ENCODE data around the gene PAXX. TPM values are rescaled to one million over a fixed set of nuclear protein-coding genes. Genes with fewer than 3 reads are reported as not detected.

Gene PAXX
- polyA plus RNA-seq, 1 donor from 2014 or later, result 276 TPM

DNA sequence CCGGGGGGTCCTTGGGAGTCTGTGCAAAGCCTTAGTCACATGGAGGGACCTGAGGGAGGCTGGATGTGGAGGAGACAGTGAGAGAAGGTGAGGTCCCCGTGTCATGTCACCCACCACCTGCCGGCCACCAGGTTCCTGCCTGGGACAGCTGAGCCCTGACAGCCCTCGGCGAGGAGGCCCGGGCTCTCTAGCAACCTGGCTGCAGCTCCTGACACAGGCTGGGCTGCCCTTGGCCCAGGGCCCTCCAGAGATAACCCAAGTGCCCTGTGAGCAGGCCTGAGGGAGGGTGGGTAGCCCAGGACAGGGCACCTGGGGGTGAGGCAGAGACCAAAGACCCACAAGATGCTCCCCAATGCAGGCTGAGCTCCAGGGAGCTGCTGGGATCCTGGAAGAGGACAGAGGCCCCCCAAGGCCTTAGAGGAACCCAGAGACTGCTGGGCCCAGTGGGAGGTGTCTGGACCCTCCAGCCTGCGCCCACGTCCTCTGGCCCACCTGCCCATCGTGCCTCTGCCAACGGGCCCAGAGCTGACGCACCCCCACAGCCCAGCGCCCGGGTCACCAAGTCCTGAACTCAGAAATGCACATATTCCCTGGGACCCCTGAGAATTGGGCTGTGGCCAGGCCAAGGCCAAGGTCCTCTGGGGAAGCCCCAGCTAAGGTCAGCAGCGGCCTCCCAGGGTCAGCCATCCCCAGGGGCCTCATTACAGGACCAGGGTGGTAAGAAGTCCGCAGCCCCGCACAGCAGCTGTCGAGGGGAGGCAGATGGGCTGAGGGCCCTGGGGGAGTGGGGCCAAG, 23.7 kb upstream of the PAXX start:
- H3K4me2 ChIP-seq (ENCODE audit: low read length), result no peak overlapping the region
- H4K20me1 ChIP-seq (ENCODE audit: insufficient read depth), result no peaks in the 10 kb centered on the region
- H3K27me3 ChIP-seq (ENCODE audit: insufficient read depth, low read depth, low read length), result no peaks in the 10 kb centered on the region
- H3K4me3 ChIP-seq (ENCODE audit: low read length), result no peak overlapping the region
- H3K9ac ChIP-seq (ENCODE audit: low read length), result no peak overlapping the region
- H3K9me2 ChIP-seq (ENCODE audit: insufficient read depth, low read length), result no peaks in the 10 kb centered on the region
- no peaks in the 10 kb centered on the region for H3K9me3 ChIP-seq (ENCODE audit: low read length)
- TF ChIP-seq EZH2 (IDR thresholded peaks at IDR 0.05; ENCODE audit: borderline replicate concordance, insufficient read depth, low read length, poor library complexity, severe bottlenecking) (no peak), POLR2AphosphoS5 (IDR thresholded peaks at IDR 0.05) (no peak), MXI1 (conservative IDR thresholded peaks at IDR 0.05; ENCODE audit: poor library complexity, severe bottlenecking) (no peak), EP300 (conservative IDR thresholded peaks at IDR 0.05; ENCODE audit: poor library complexity, severe bottlenecking) (no peak), SMC3 (conservative IDR thresholded peaks at IDR 0.05; ENCODE audit: poor library complexity) (no peak), TAF1 (IDR thresholded peaks at IDR 0.05; ENCODE audit: low read depth) (no peak), RAD21 (conservative IDR thresholded peaks at IDR 0.05) (no peak)
- TF ChIP-seq, protein P1, sequence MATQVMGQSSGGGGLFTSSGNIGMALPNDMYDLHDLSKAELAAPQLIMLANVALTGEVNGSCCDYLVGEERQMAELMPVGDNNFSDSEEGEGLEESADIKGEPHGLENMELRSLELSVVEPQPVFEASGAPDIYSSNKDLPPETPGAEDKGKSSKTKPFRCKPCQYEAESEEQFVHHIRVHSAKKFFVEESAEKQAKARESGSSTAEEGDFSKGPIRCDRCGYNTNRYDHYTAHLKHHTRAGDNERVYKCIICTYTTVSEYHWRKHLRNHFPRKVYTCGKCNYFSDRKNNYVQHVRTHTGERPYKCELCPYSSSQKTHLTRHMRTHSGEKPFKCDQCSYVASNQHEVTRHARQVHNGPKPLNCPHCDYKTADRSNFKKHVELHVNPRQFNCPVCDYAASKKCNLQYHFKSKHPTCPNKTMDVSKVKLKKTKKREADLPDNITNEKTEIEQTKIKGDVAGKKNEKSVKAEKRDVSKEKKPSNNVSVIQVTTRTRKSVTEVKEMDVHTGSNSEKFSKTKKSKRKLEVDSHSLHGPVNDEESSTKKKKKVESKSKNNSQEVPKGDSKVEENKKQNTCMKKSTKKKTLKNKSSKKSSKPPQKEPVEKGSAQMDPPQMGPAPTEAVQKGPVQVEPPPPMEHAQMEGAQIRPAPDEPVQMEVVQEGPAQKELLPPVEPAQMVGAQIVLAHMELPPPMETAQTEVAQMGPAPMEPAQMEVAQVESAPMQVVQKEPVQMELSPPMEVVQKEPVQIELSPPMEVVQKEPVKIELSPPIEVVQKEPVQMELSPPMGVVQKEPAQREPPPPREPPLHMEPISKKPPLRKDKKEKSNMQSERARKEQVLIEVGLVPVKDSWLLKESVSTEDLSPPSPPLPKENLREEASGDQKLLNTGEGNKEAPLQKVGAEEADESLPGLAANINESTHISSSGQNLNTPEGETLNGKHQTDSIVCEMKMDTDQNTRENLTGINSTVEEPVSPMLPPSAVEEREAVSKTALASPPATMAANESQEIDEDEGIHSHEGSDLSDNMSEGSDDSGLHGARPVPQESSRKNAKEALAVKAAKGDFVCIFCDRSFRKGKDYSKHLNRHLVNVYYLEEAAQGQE (IDR thresholded peaks at IDR 0.05; ENCODE audit: borderline replicate concordance), result no peak
- TF ChIP-seq, protein P2, sequence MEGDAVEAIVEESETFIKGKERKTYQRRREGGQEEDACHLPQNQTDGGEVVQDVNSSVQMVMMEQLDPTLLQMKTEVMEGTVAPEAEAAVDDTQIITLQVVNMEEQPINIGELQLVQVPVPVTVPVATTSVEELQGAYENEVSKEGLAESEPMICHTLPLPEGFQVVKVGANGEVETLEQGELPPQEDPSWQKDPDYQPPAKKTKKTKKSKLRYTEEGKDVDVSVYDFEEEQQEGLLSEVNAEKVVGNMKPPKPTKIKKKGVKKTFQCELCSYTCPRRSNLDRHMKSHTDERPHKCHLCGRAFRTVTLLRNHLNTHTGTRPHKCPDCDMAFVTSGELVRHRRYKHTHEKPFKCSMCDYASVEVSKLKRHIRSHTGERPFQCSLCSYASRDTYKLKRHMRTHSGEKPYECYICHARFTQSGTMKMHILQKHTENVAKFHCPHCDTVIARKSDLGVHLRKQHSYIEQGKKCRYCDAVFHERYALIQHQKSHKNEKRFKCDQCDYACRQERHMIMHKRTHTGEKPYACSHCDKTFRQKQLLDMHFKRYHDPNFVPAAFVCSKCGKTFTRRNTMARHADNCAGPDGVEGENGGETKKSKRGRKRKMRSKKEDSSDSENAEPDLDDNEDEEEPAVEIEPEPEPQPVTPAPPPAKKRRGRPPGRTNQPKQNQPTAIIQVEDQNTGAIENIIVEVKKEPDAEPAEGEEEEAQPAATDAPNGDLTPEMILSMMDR (IDR thresholded peaks at IDR 0.05; ENCODE audit: poor library complexity, severe bottlenecking), result no peak
- H3F3A ChIP-seq (ENCODE audit: insufficient read depth, low read length, poor library complexity, severe bottlenecking), result no peaks in the 10 kb centered on the region
- H3K79me2 ChIP-seq (replicated peaks; ENCODE audit: insufficient read depth, low read length), result no peaks in the 10 kb centered on the region
- H3K27ac ChIP-seq (ENCODE audit: low read length), result no peak overlapping the region
- H3K36me3 ChIP-seq (ENCODE audit: insufficient read depth, low read length), result no peaks in the 10 kb centered on the region
- H2AFZ ChIP-seq (ENCODE audit: low read depth, low read length), result no peak overlapping the region

DNA sequence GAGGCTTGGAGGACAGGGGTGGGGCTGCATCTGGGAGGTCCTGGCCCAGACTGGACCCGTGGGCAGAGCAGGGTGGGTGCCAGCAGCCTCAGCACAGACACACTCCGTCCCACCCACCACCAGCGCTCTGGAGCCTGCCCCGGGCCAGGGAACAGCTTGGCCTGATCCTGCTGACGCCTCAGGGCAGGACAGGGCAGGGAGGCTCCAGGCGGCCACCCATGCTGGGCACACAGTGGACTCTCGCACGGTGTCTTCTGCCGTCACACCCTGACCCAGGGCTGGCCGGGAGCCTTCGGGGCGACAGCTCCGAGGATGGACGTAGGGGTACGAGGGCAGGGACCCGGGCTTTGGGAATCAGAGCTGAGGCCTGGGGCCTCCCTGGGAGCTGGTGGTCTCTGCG, 23.1 kb upstream of the PAXX start:
- TF ChIP-seq RAD21 (conservative IDR thresholded peaks at IDR 0.05) (no peak), TAF1 (IDR thresholded peaks at IDR 0.05; ENCODE audit: low read depth) (no peak), SMC3 (conservative IDR thresholded peaks at IDR 0.05; ENCODE audit: poor library complexity) (no peak), EP300 (conservative IDR thresholded peaks at IDR 0.05; ENCODE audit: poor library complexity, severe bottlenecking) (no peak), MXI1 (conservative IDR thresholded peaks at IDR 0.05; ENCODE audit: poor library complexity, severe bottlenecking) (no peak)
- TF ChIP-seq, protein P2 (IDR thresholded peaks at IDR 0.05; ENCODE audit: poor library complexity, severe bottlenecking), result no peak
- TF ChIP-seq, protein P1 (IDR thresholded peaks at IDR 0.05; ENCODE audit: borderline replicate concordance), result no peak
- H3F3A ChIP-seq (ENCODE audit: insufficient read depth, low read length, poor library complexity, severe bottlenecking), result no peaks in the 10 kb centered on the region
- no peaks in the 10 kb centered on the region for H3K9me3 ChIP-seq (ENCODE audit: low read length)
- no peaks in the 10 kb centered on the region for H3K27me3 ChIP-seq (ENCODE audit: insufficient read depth, low read depth, low read length)
- H3K9me2 ChIP-seq (ENCODE audit: insufficient read depth, low read length), result no peaks in the 10 kb centered on the region
- no peak overlapping the region for H2AFZ ChIP-seq (ENCODE audit: low read depth, low read length)
- H3K9ac ChIP-seq (ENCODE audit: low read length), result no peak overlapping the region
- H3K79me2 ChIP-seq (replicated peaks; ENCODE audit: insufficient read depth, low read length), result no peaks in the 10 kb centered on the region
- no peak overlapping the region for H3K4me2 ChIP-seq (ENCODE audit: low read length)
- no peaks in the 10 kb centered on the region for H4K20me1 ChIP-seq (ENCODE audit: insufficient read depth)
- no peak overlapping the region for H3K4me3 ChIP-seq (ENCODE audit: low read length)
- H3K27ac ChIP-seq (ENCODE audit: low read length), result no peak overlapping the region
- H3K36me3 ChIP-seq (ENCODE audit: insufficient read depth, low read length), result no peaks in the 10 kb centered on the region

Measured in neural cell (in vitro differentiated cells).